Measurements from ENCODE around the gene LRRC26.

LRRC26 gene

DNA sequence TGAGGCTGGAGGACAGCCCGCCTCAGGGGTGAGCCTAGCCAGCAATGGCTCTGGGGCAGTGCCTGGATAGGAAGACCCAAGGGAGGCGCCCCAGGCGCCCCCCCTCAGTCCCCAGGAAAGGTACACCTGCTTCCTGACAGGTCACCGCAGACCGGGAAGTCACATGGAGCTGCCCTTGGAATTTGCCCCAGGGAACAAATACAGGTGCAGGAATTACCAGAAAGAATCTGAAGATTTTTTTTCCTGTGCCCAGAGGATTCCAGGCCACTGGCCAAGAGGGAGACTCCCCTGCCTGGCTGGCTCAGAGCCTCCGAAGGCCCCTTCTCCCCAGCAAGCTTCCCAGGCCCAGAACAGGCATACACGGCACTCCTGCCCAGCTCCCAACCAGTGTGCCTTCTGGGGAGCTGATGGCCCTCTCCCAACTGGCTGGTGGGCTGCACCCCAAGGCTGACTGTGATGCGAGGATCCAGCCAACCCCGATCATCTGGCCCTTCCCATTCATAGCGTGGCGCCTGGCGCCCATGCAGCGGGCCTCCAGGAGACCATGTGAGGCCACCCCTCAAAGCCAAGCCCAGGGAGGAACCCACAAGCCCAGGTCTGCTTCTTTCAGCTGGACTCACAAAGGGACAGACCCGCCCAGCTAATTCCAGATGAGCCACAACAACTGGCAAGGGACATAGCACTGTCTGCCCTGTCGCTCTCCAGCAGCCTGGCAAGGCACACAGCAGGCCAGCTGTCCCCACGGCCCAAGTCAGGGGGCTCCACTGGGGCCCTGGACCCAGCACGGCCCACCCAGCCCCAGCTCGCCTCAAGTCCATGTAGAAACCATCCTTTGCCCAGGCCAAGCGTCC is 28.4 kb upstream of the LRRC26 start:
- H2AFZ ChIP-seq (ENCODE audit: low read length, unreplicated experiment): no peak overlapping the region
- H3K4me3 ChIP-seq (ENCODE audit: low read depth, low read length): peak overlapping the region; percentile 77
- H3K36me3 ChIP-seq (ENCODE audit: insufficient read depth, low read length): no peaks in the 10 kb centered on the region
- H3K27me3 ChIP-seq (ENCODE audit: insufficient read depth, low read length): no peaks in the 10 kb centered on the region
- no peak overlapping the region for H3K27ac ChIP-seq (ENCODE audit: low read depth, low read length)
- H3K79me2 ChIP-seq (ENCODE audit: control insufficient read depth, insufficient read depth, low read length, unreplicated experiment): peaks cover 7% of the 10 kb centered on the region
- H3K4me1 ChIP-seq (ENCODE audit: control insufficient read depth, insufficient read depth, low read length, unreplicated experiment): peaks cover 10% of the 10 kb centered on the region

DNA sequence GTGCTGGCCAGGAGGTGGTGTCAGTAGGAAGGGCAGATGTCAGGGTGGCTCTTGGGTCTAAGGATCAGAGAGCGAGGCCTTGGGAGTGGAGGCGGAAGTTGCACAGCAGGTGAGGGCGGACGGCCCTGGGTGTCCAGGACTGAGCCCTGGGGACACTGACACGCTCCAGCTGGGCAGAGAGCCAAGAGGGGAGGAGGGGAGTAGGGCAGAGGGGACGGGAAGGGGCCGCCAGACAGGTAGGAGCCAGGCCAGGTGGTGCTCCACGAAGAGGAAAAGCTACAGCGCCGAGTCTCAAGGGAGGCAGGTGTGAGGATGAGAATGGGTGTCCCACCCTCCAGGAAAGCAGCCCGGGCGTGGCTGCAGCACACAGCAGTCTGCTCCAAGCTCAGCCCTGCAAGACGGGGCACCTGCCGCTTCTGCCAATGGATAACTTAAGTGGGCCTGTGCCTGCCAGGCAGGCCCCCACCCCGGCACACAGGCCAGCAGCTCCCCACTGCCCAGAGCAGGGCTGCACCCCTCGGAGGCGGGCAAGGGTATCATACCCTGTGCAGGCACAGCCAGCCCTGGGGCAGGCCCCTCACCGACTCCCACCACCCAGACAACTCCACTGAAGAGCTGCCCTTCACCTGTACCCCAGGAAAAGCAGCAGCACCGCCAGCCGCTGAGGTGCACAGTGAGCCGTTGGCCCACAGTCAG is 25.8 kb upstream of the LRRC26 start:
- H3K27ac ChIP-seq (ENCODE audit: low read depth, low read length): no peak overlapping the region

DNA sequence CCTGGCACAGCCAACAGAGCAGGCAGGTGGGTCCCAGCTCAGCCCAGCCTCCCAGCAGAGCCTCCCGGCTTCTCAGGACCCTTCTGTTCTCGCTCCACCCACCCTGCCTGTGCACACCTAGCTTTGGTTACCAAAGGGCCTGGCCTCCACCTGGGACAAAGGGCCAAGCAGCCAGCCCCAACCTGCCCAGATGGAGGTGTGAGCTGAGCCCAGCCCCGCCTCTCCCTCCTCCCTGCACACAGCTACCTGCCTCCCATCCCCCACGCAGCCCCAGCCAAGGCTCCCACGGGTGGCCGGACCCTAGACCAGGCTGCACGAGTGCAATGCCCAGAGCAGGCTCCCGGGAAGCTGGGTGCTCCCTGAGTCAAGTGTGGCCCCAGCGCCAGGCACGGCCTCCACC is 25.1 kb upstream of the LRRC26 start:
- Histone ChIP-seq H3K36me3 (ENCODE audit: insufficient read depth, low read length) (no peaks in the 10 kb centered on the region), H3K4me3 (ENCODE audit: low read depth, low read length) (no peak overlapping the region), H3K27me3 (ENCODE audit: insufficient read depth, low read length) (no peaks in the 10 kb centered on the region), H3K79me2 (ENCODE audit: control insufficient read depth, insufficient read depth, low read length, unreplicated experiment) (peaks cover 20% of the 10 kb centered on the region), H2AFZ (ENCODE audit: low read length, unreplicated experiment) (no peak overlapping the region), H3K27ac (ENCODE audit: low read depth, low read length) (no peak overlapping the region), H3K4me1 (ENCODE audit: control insufficient read depth, insufficient read depth, low read length, unreplicated experiment) (peaks cover 9% of the 10 kb centered on the region)

More for the DNA sequence above, 25.8 kb upstream of the LRRC26 start:
- H3K4me1 ChIP-seq (ENCODE audit: control insufficient read depth, insufficient read depth, low read length, unreplicated experiment): peaks cover 4% of the 10 kb centered on the region
- H3K79me2 ChIP-seq (ENCODE audit: control insufficient read depth, insufficient read depth, low read length, unreplicated experiment): peaks cover 13% of the 10 kb centered on the region
- no peak overlapping the region for H3K4me3 ChIP-seq (ENCODE audit: low read depth, low read length)
- H3K36me3 ChIP-seq (ENCODE audit: insufficient read depth, low read length): no peaks in the 10 kb centered on the region
- no peak overlapping the region for H2AFZ ChIP-seq (ENCODE audit: low read length, unreplicated experiment)
- H3K27me3 ChIP-seq (ENCODE audit: insufficient read depth, low read length): no peaks in the 10 kb centered on the region

GRCh38 chr9:137194388-137194787 is 24.5 kb upstream of the LRRC26 start:
- no peak overlapping the region for H2AFZ ChIP-seq (ENCODE audit: low read length, unreplicated experiment)
- H3K79me2 ChIP-seq (ENCODE audit: control insufficient read depth, insufficient read depth, low read length, unreplicated experiment): peaks cover 24% of the 10 kb centered on the region
- H3K4me1 ChIP-seq (ENCODE audit: control insufficient read depth, insufficient read depth, low read length, unreplicated experiment): peaks cover 15% of the 10 kb centered on the region
- H3K36me3 ChIP-seq (ENCODE audit: insufficient read depth, low read length): no peaks in the 10 kb centered on the region
- H3K27ac ChIP-seq (ENCODE audit: low read depth, low read length): no peak overlapping the region
- no peaks in the 10 kb centered on the region for H3K27me3 ChIP-seq (ENCODE audit: insufficient read depth, low read length)
- no peak overlapping the region for H3K4me3 ChIP-seq (ENCODE audit: low read depth, low read length)

DNA sequence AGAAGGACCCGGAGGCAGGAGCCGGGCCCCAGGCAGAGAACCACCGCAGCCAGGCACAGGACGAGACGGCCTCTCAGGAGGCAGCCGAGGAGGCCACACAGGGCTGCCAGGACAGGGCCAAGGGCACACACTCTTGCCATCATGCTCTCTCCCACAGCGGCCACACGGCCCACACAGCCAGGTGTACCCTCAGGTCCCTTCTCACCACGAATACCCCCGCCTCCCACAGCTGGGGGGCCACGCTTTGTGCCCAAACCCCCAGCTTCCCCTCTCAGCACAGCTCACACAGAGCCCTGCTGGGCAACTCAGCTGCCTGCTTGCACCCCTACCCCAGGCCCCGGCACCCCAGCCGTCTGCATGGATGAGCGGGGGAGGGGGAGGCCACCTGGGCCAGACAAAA is 23.9 kb upstream of the LRRC26 start:
- Histone ChIP-seq H3K36me3 (ENCODE audit: insufficient read depth, low read length) (no peaks in the 10 kb centered on the region), H3K27ac (ENCODE audit: low read depth, low read length) (no peak overlapping the region), H3K27me3 (ENCODE audit: insufficient read depth, low read length) (no peaks in the 10 kb centered on the region), H3K79me2 (ENCODE audit: control insufficient read depth, insufficient read depth, low read length, unreplicated experiment) (peaks cover 24% of the 10 kb centered on the region), H2AFZ (ENCODE audit: low read length, unreplicated experiment) (no peak overlapping the region), H3K4me1 (ENCODE audit: control insufficient read depth, insufficient read depth, low read length, unreplicated experiment) (peaks cover 13% of the 10 kb centered on the region), H3K4me3 (ENCODE audit: low read depth, low read length) (no peak overlapping the region)

GRCh38 chr9:137192859-137193258 is 23.0 kb upstream of the LRRC26 start:
- Histone ChIP-seq H3K79me2 (ENCODE audit: control insufficient read depth, insufficient read depth, low read length, unreplicated experiment) (peaks cover 24% of the 10 kb centered on the region), H3K4me1 (ENCODE audit: control insufficient read depth, insufficient read depth, low read length, unreplicated experiment) (peaks cover 11% of the 10 kb centered on the region), H3K27me3 (ENCODE audit: insufficient read depth, low read length) (no peaks in the 10 kb centered on the region), H3K36me3 (ENCODE audit: insufficient read depth, low read length) (no peaks in the 10 kb centered on the region), H3K4me3 (ENCODE audit: low read depth, low read length) (no peak overlapping the region), H3K27ac (ENCODE audit: low read depth, low read length) (no peak overlapping the region), H2AFZ (ENCODE audit: low read length, unreplicated experiment) (no peak overlapping the region)

GRCh38 chr9:137192448-137192780 is 22.6 kb upstream of the LRRC26 start:
- Histone ChIP-seq H3K79me2 (ENCODE audit: control insufficient read depth, insufficient read depth, low read length, unreplicated experiment) (peaks cover 28% of the 10 kb centered on the region), H3K27me3 (ENCODE audit: insufficient read depth, low read length) (no peaks in the 10 kb centered on the region), H3K4me3 (ENCODE audit: low read depth, low read length) (no peak overlapping the region), H3K36me3 (ENCODE audit: insufficient read depth, low read length) (no peaks in the 10 kb centered on the region), H2AFZ (ENCODE audit: low read length, unreplicated experiment) (no peak overlapping the region), H3K27ac (ENCODE audit: low read depth, low read length) (no peak overlapping the region), H3K4me1 (ENCODE audit: control insufficient read depth, insufficient read depth, low read length, unreplicated experiment) (peaks cover 13% of the 10 kb centered on the region)

- Histone ChIP-seq H3K27me3 (ENCODE audit: insufficient read depth, low read length) (no peaks in the 10 kb centered on the region), H3K36me3 (ENCODE audit: insufficient read depth, low read length) (no peaks in the 10 kb centered on the region), H3K79me2 (ENCODE audit: control insufficient read depth, insufficient read depth, low read length, unreplicated experiment) (peaks cover 33% of the 10 kb centered on the region), H3K4me3 (ENCODE audit: low read depth, low read length) (no peak overlapping the region), H2AFZ (ENCODE audit: low read length, unreplicated experiment) (no peak overlapping the region), H3K4me1 (ENCODE audit: control insufficient read depth, insufficient read depth, low read length, unreplicated experiment) (peaks cover 18% of the 10 kb centered on the region), H3K27ac (ENCODE audit: low read depth, low read length) (no peak overlapping the region)
Observed at GRCh38 chr9:137191691-137192447, 22.0 kb upstream of the LRRC26 start.

- no peaks in the 10 kb centered on the region for H3K27me3 ChIP-seq (ENCODE audit: insufficient read depth, low read length)
- no peak overlapping the region for H2AFZ ChIP-seq (ENCODE audit: low read length, unreplicated experiment)
- no peak overlapping the region for H3K4me3 ChIP-seq (ENCODE audit: low read depth, low read length)
- no peaks in the 10 kb centered on the region for H3K36me3 ChIP-seq (ENCODE audit: insufficient read depth, low read length)
- no peak overlapping the region for H3K27ac ChIP-seq (ENCODE audit: low read depth, low read length)
- H3K79me2 ChIP-seq (ENCODE audit: control insufficient read depth, insufficient read depth, low read length, unreplicated experiment): peaks cover 39% of the 10 kb centered on the region
- peaks cover 18% of the 10 kb centered on the region for H3K4me1 ChIP-seq (ENCODE audit: control insufficient read depth, insufficient read depth, low read length, unreplicated experiment)
Observed at GRCh38 chr9:137191245-137191644, 21.4 kb upstream of the LRRC26 start.

DNA sequence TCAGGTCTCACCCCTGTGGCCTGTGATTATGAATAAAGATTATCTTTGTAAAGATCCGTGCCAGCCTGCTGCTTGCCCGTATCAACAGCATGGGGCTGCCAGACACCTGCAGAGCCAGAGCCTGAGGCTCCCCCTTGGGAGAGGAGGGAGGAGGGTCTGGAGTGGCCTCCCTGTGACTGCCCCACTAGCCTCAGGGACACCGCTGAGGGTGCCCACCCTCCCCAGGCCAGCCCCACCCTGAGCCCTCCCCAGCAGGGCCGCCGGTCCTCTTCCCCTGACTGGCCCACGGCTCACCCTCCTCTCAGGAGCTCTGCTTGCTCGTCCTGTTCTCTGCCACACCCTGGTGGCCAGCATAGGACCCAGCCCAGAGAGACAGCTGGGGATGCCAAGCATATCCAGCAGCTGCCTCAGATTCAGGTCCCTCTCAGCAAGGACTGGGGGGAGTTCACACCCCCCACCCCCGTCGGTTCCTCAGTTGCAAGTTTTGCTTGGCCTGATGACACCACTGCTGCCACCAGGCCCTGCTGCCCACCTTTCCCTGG is 20.5 kb upstream of the LRRC26 start:
- H3K79me2 ChIP-seq (ENCODE audit: control insufficient read depth, insufficient read depth, low read length, unreplicated experiment): peaks cover 40% of the 10 kb centered on the region
- no peak overlapping the region for H3K27ac ChIP-seq (ENCODE audit: low read depth, low read length)

More for the DNA sequence above, 20.5 kb upstream of the LRRC26 start:
- peaks cover 18% of the 10 kb centered on the region for H3K4me1 ChIP-seq (ENCODE audit: control insufficient read depth, insufficient read depth, low read length, unreplicated experiment)
- no peaks in the 10 kb centered on the region for H3K27me3 ChIP-seq (ENCODE audit: insufficient read depth, low read length)
- H3K36me3 ChIP-seq (ENCODE audit: insufficient read depth, low read length): no peaks in the 10 kb centered on the region
- H3K4me3 ChIP-seq (ENCODE audit: low read depth, low read length): peak overlapping the region; percentile 80
- H2AFZ ChIP-seq (ENCODE audit: low read length, unreplicated experiment): no peak overlapping the region
